ENCODE measurements around the gene TMEM223. TPM values are rescaled to one million over a fixed set of nuclear protein-coding genes. Genes with fewer than 3 reads are reported as not detected.
A peak's percentile ranks its signal among the peaks of the same experiment; 100 is the strongest.
"Not testable (repeated sequence)": the region's sequence is repeated elsewhere in the genome, so short reads cannot be mapped to it uniquely, and the experiment has no call there.

TMEM223 gene
- total RNA-seq, 1 donor from 2014 or later, result 19.5 TPM

DNA sequence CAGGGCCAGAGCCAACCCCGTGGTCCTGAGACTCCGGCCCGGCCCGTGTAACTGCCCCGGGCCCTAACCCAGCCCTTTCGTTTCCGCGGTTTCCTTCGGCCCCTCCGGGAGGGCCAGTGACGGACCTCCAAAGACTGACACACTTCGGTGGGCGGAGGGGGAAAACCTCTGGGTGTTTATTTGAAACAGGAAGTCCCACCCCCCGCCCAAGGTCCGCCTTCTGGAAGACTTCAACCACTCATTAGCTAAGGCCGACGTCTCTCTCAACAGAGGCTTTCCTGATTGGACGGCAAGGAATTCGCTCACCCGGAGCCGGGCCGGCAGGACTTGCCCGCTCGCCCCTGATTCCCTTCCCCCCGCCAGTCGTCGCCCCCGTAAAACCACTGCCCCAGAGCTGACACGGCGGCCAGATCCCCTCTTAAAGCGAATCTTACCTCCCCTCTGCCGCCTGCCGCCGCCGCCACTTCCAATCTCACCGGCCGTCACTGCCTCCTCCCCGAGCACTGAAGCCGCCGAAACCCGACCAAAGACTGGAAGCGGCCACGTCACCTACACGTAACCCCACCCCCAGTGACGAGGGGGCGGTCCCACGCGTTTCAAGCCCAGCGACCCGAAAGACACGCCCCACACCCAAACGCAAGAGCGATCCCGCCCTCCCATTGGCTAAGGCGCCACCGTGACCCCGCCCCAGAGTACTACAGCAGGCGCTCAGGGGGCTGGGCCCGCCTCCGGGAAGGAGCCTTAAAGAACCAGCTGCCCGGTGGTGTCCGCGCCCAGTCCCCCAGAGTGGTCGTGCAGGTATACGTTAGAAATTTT, 39.9 kb upstream of the TMEM223 start, which contains the start of gene STX5:
Gene STX5 (minus strand): TSS at position 532 of the 816 bp plus-strand sequence. CDS start 808 bp downstream, outside the sequence.
- Histone ChIP-seq H3K4me3 (ENCODE audit: low read depth, low read length) (peak within 1 kb of the TSS; percentile 88), H3K36me3 (ENCODE audit: control insufficient read depth, insufficient read depth, low read length) (peaks cover 27% of the 10 kb centered on the region), H3K27me3 (ENCODE audit: control insufficient read depth, insufficient read depth, low read length) (no peaks in the 10 kb centered on the region)
- DNase-seq (ENCODE audit: low read depth) (peak; percentile 95), FAIRE-seq (no peak)
- TF ChIP-seq, protein P1, sequence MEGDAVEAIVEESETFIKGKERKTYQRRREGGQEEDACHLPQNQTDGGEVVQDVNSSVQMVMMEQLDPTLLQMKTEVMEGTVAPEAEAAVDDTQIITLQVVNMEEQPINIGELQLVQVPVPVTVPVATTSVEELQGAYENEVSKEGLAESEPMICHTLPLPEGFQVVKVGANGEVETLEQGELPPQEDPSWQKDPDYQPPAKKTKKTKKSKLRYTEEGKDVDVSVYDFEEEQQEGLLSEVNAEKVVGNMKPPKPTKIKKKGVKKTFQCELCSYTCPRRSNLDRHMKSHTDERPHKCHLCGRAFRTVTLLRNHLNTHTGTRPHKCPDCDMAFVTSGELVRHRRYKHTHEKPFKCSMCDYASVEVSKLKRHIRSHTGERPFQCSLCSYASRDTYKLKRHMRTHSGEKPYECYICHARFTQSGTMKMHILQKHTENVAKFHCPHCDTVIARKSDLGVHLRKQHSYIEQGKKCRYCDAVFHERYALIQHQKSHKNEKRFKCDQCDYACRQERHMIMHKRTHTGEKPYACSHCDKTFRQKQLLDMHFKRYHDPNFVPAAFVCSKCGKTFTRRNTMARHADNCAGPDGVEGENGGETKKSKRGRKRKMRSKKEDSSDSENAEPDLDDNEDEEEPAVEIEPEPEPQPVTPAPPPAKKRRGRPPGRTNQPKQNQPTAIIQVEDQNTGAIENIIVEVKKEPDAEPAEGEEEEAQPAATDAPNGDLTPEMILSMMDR (IDR thresholded peaks at IDR 0.05; ENCODE audit: insufficient read depth, low read length, severe bottlenecking), result no peak

DNA sequence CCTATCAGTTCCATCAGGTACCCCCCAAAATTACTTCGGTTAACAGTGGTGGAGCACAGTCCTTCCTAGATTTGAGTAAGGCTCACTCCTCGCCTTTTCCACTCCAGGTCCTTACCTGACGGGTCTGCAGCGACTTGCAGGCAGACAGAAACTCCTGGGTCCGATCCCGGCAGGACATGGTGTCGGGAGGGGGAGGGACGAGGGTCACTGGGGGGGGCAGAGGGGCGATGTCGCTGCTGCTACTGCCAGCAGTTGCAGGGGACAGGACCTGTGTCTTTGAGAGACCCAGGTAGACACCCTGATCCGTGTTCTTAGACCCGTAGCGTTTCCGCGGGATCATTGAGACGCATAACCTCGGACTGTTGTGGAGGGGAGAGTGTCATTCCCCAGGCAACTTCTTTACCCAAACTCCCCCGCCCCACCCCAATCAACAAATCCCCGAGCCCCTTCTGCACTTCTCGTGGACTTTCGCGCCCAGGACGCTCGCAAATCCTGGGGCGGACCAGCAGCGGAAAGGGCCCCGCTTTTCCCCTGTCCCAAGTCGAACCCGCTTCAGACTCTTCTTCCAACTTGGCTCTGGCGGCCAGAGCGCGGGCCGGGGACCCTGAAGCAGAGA, 39.2 kb upstream of the TMEM223 start:
- no peak for DNase-seq (ENCODE audit: low read depth)
- Histone ChIP-seq H3K36me3 (ENCODE audit: control insufficient read depth, insufficient read depth, low read length) (peaks cover 26% of the 10 kb centered on the region), H3K27me3 (ENCODE audit: control insufficient read depth, insufficient read depth, low read length) (no peaks in the 10 kb centered on the region), H3K4me3 (ENCODE audit: low read depth, low read length) (peak overlapping the region; percentile 88)
- FAIRE-seq, result no peak
- TF ChIP-seq, protein P1 (IDR thresholded peaks at IDR 0.05; ENCODE audit: insufficient read depth, low read length, severe bottlenecking), result no peak

DNA sequence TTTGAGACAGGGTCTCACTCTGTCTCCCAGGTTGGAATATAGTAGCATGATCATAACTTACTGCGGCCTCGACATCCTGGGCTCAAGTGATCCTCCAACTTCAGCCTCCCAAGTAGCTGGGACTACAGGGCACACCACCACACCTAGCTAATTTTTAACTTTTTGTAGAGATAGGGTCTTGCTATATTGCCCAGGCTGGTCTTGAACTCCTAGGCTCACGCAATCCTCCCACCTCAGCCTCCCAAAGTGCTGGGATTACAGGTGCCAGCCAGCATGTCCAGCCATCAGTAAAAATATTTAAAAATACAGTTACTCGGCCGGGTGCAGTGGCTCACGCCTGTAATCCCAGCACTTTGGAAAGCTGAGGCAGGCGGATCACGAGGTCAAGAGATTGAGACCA, 36.3 kb upstream of the TMEM223 start:
- not testable (repeated sequence) for DNase-seq (ENCODE audit: low read depth); H3K27me3 ChIP-seq (ENCODE audit: control insufficient read depth, insufficient read depth, low read length); H3K4me3 ChIP-seq (ENCODE audit: low read depth, low read length); FAIRE-seq
- peaks cover 25% of the 10 kb centered on the region for H3K36me3 ChIP-seq (ENCODE audit: control insufficient read depth, insufficient read depth, low read length)

DNA sequence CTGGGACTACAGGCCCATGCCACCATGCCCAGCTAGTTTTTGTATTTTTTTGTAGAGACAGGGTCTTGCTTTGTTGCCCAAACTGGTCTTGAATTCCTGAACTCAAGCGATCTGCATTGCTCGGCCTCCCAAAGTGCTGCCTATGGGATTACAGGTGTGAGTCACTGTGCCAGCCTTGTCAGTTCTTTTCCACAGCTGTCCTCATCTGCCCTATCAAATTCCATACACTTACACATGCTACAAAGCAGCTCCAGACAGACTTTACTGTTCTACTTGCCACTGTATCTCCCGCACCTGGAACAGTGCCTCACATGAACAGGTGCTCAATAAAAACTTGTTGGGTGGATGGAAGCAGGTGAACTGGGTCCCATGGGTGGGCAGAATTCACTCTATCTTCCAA, 31.9 kb upstream of the TMEM223 start:
- Histone ChIP-seq H3K27me3 (ENCODE audit: control insufficient read depth, insufficient read depth, low read length) (no peaks in the 10 kb centered on the region), H3K4me3 (ENCODE audit: low read depth, low read length) (no peak overlapping the region), H3K36me3 (ENCODE audit: control insufficient read depth, insufficient read depth, low read length) (peaks cover 27% of the 10 kb centered on the region)
- TF ChIP-seq, protein P1 (IDR thresholded peaks at IDR 0.05; ENCODE audit: insufficient read depth, low read length, severe bottlenecking), result no peak
- DNase-seq (ENCODE audit: low read depth), result no peak
- FAIRE-seq, result no peak

DNA sequence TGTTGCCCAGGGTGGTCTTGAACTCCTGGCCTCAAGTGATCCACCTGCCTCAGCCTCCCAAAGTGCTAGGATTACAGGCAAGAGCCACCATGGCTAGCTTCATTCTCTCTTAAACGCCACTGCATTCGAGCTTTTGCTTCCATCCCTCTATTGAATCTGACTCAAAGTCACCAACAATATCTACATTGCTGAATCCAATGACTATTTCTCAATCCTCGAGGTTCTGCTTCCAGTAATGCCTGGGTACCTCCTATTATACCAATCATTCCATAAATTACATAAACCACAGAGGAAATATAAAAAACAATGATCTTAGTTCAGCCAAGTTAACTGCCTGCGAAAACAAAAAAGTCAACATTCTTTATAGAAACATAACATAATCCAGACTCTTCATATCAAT, 25.3 kb upstream of the TMEM223 start:
- peaks cover 1% of the 10 kb centered on the region for H3K36me3 ChIP-seq (ENCODE audit: control insufficient read depth, insufficient read depth, low read length)
- no peaks in the 10 kb centered on the region for H3K27me3 ChIP-seq (ENCODE audit: control insufficient read depth, insufficient read depth, low read length)
- DNase-seq (ENCODE audit: low read depth) (no peak), FAIRE-seq (no peak)
- TF ChIP-seq, protein P1 (IDR thresholded peaks at IDR 0.05; ENCODE audit: insufficient read depth, low read length, severe bottlenecking), result no peak
- H3K4me3 ChIP-seq (ENCODE audit: low read depth, low read length), result no peak overlapping the region

DNA sequence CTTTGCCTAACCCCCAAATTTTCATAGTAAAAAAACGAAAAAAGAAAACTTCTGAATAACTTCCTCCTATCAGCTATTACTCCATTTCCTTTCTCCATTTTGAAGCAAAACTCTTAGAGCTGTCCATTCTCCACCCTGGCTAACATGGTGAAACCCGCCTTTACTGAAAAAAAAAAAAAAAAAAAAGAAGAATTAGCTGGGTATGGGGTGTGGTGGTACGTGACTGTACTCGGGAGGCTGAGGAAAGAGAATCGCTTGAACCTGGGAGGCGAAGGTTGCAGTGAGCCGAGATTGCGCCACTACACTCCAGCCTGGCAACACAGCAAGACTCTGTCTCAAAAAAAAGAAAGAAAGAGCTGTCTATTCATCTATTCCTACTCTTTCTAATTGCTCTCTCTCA, 24.8 kb upstream of the TMEM223 start:
- Histone ChIP-seq H3K4me3 (ENCODE audit: low read depth, low read length) (no peak overlapping the region), H3K36me3 (ENCODE audit: control insufficient read depth, insufficient read depth, low read length) (peaks cover 1% of the 10 kb centered on the region), H3K27me3 (ENCODE audit: control insufficient read depth, insufficient read depth, low read length) (no peaks in the 10 kb centered on the region)
- TF ChIP-seq, protein P1 (IDR thresholded peaks at IDR 0.05; ENCODE audit: insufficient read depth, low read length, severe bottlenecking), result no peak
- no peak for FAIRE-seq
- DNase-seq (ENCODE audit: low read depth), result no peak

All from bronchial epithelial cell (primary cell).